Testis (tissue), 2 donors: ENCODE measurements around the gene GMDS.

Source experiments
- CTCF ChIP-seq, 3 experiments: fragments of 450-650 bp in 2 of 3; fragments of 200-600 bp in 1 of 3; sonication (generic) in 1 of 3; IDR thresholded peaks; one replicate each; pipeline ENCODE4 v1.5.1; 2016 to 2019; ENCODE audit warnings: antibody characterized with exemption in 3 of 3, mild to moderate bottlenecking in 2 of 3, moderate library complexity in 1 of 3
- POLR2A ChIP-seq: fragments of 450-650 bp; IDR thresholded peaks from one replicate; pipeline ENCODE4 v1.6.1; 2017; ENCODE audit warnings: antibody characterized with exemption, mild to moderate bottlenecking, moderate library complexity

- TF ChIP-seq CTCF (IDR thresholded peaks at IDR 0.05) (no peak), POLR2A (no peak)
These were observed 395.7 kb downstream of the GMDS start for GRCh38 chr6:1849691-1850090.
